ENCODE results near the gene STX17. TPM values are rescaled to one million over a fixed set of nuclear protein-coding genes. Genes with fewer than 3 reads are reported as not detected.

The STX17 gene
- total RNA-seq, 2 experiments from 2014 or later = 30.6 to 36.1 TPM

DNA sequence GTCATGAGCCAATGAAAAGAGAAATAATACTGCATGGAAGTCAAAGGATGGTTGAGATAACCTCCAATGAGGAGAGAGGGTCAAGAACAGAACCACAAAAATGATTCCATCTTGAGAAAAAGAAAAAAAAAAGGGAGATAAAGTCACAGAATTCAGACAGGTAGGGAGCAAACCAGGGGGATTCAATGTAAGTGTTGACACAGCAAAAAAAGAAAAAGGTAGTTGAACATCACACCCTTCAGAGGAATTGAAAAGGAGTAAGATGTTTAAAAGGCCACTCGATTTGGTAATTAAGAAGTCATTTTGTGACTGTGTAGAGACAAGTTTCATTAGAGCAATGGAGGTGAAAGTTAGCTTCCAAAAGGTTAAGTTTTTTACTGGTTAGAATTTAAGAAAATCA lies 113.1 kb downstream of the STX17 start:
- Mint-ChIP-seq H3K27ac (no peak overlapping the region), H3K27me3 (no peaks in the 10 kb centered on the region), H3K4me3 (no peak overlapping the region), H3K36me3 (peaks cover 28% of the 10 kb centered on the region), H3K4me1 (ENCODE audit: low read depth) (no peaks in the 10 kb centered on the region), H3K9me3 (no peaks in the 10 kb centered on the region)
- CTCF ChIA-PET = no interaction called here
- intact Hi-C loops (cut with micrococcal nuclease) = no loop called here
- DNase-seq = no peak
- POLR2A ChIA-PET = no interaction called here

Other genes with a start within 250 kb of the STX17 start
- gene NR4A3, start 84.8 kb upstream of the STX17 start, total RNA-seq = 10 to 100 TPM; 10.5 to 11.9 TPM
- gene ERP44, start 192.3 kb downstream of the STX17 start, total RNA-seq = 10 to 100 TPM; 14.5 to 14.8 TPM
- gene INVS, start 192.6 kb downstream of the STX17 start, total RNA-seq = 10 to 100 TPM; 10.5 to 12.1 TPM